Measurements from ENCODE around the gene TBC1D22A.

- TF ChIP-seq CTCF (IDR thresholded peaks at IDR 0.05) (no peak), POLR2A (IDR thresholded peaks at IDR 0.05) (no peak)
Observed at GRCh38 chr22:47019012-47019790, 256.8 kb downstream of the TBC1D22A start.
